ENCODE measurements around the gene METTL21A. TPM values are rescaled to one million over a fixed set of nuclear protein-coding genes. Genes with fewer than 3 reads are reported as not detected.

Gene METTL21A
- polyA plus RNA-seq, 1 donor from 2014 or later, result 40.8 TPM

DNA sequence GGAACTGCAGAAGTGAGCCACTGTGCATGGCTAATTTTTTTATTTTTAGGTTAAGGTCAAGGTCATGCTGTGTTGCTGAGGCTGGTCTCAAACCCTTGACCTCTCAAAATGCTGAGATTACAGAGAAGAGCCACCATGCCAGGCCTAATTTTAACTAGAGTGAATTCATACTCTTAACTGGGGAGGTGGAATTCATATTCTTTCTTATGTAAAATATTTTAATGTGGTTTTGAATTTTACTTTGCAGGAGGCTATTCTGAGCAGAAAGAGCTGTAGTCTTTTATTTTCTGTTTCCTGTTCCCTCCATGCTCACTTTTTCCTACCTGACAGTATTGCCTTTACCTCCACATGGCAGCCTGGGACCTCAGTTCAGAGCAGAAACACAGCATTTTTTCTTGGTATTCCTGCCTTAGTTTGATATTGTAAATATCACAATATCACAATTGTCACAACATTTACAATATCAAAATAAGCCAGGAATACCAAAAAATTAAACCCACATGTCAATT, 49.1 kb upstream of the METTL21A start:
- Histone ChIP-seq H3K9me3 (ENCODE audit: low read length) (no peaks in the 10 kb centered on the region), H3K27me3 (ENCODE audit: insufficient read depth, low read depth, low read length) (no peaks in the 10 kb centered on the region), H3K36me3 (ENCODE audit: insufficient read depth, low read length) (no peaks in the 10 kb centered on the region), H3K27ac (ENCODE audit: low read length) (no peak overlapping the region), H3K4me3 (ENCODE audit: low read length) (no peak overlapping the region), H3K79me2 (replicated peaks; ENCODE audit: insufficient read depth, low read length) (no peaks in the 10 kb centered on the region), H3F3A (ENCODE audit: insufficient read depth, low read length, poor library complexity, severe bottlenecking) (no peaks in the 10 kb centered on the region), H3K9ac (ENCODE audit: low read length) (no peak overlapping the region), H3K9me2 (ENCODE audit: insufficient read depth, low read length) (no peaks in the 10 kb centered on the region), H3K4me2 (ENCODE audit: low read length) (no peak overlapping the region), H2AFZ (ENCODE audit: low read depth, low read length) (no peak overlapping the region), H4K20me1 (ENCODE audit: insufficient read depth) (no peaks in the 10 kb centered on the region)
- TF ChIP-seq POLR2AphosphoS5 (IDR thresholded peaks at IDR 0.05), result no peak
- TF ChIP-seq SMC3 (conservative IDR thresholded peaks at IDR 0.05; ENCODE audit: poor library complexity), result no peak
- no peak for TF ChIP-seq RAD21 (conservative IDR thresholded peaks at IDR 0.05)
- TF ChIP-seq EZH2 (IDR thresholded peaks at IDR 0.05; ENCODE audit: borderline replicate concordance, insufficient read depth, low read length, poor library complexity, severe bottlenecking), result no peak
- no peak for TF ChIP-seq TAF1 (IDR thresholded peaks at IDR 0.05; ENCODE audit: low read depth)
- TF ChIP-seq, protein P1, sequence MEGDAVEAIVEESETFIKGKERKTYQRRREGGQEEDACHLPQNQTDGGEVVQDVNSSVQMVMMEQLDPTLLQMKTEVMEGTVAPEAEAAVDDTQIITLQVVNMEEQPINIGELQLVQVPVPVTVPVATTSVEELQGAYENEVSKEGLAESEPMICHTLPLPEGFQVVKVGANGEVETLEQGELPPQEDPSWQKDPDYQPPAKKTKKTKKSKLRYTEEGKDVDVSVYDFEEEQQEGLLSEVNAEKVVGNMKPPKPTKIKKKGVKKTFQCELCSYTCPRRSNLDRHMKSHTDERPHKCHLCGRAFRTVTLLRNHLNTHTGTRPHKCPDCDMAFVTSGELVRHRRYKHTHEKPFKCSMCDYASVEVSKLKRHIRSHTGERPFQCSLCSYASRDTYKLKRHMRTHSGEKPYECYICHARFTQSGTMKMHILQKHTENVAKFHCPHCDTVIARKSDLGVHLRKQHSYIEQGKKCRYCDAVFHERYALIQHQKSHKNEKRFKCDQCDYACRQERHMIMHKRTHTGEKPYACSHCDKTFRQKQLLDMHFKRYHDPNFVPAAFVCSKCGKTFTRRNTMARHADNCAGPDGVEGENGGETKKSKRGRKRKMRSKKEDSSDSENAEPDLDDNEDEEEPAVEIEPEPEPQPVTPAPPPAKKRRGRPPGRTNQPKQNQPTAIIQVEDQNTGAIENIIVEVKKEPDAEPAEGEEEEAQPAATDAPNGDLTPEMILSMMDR (IDR thresholded peaks at IDR 0.05; ENCODE audit: poor library complexity, severe bottlenecking), result no peak

GRCh38 chr2:207673431-207673830, 48.2 kb upstream of the METTL21A start:
- Histone ChIP-seq H3K27ac (ENCODE audit: low read length) (no peak overlapping the region), H3K9me2 (ENCODE audit: insufficient read depth, low read length) (no peaks in the 10 kb centered on the region), H3K36me3 (ENCODE audit: insufficient read depth, low read length) (no peaks in the 10 kb centered on the region)

DNA sequence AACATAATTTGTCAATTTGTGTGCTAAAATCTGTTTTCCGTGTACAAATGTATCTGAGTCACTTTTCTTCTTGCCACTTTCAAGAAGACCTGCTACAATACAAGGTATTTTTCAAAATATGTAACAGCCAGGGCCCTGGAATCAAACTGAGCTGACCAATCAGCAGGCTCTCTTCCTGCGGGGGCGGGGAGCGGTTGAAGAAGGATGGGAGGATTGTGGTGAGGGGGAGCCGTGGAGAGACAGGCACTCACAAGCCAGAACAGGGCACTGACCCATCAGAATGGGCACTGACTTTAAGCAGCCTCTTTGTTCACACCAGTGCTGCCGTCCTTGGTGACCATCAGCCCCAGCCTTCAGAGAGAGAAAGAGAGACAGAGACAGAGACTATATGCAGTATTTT, 45.7 kb upstream of the METTL21A start:
- no peaks in the 10 kb centered on the region for H4K20me1 ChIP-seq (ENCODE audit: insufficient read depth)
- H3K79me2 ChIP-seq (replicated peaks; ENCODE audit: insufficient read depth, low read length), result no peaks in the 10 kb centered on the region
- no peak overlapping the region for H2AFZ ChIP-seq (ENCODE audit: low read depth, low read length)
- no peaks in the 10 kb centered on the region for H3F3A ChIP-seq (ENCODE audit: insufficient read depth, low read length, poor library complexity, severe bottlenecking)
- H3K9me3 ChIP-seq (ENCODE audit: low read length), result no peaks in the 10 kb centered on the region
- H3K27me3 ChIP-seq (ENCODE audit: insufficient read depth, low read depth, low read length), result no peaks in the 10 kb centered on the region
- H3K9me2 ChIP-seq (ENCODE audit: insufficient read depth, low read length), result no peaks in the 10 kb centered on the region
- H3K36me3 ChIP-seq (ENCODE audit: insufficient read depth, low read length), result no peaks in the 10 kb centered on the region
- TF ChIP-seq TAF1 (IDR thresholded peaks at IDR 0.05; ENCODE audit: low read depth) (no peak), RAD21 (conservative IDR thresholded peaks at IDR 0.05) (no peak), EP300 (conservative IDR thresholded peaks at IDR 0.05; ENCODE audit: poor library complexity, severe bottlenecking) (no peak), MXI1 (conservative IDR thresholded peaks at IDR 0.05; ENCODE audit: poor library complexity, severe bottlenecking) (no peak), EZH2 (IDR thresholded peaks at IDR 0.05; ENCODE audit: borderline replicate concordance, insufficient read depth, low read length, poor library complexity, severe bottlenecking) (no peak), SMC3 (conservative IDR thresholded peaks at IDR 0.05; ENCODE audit: poor library complexity) (no peak), POLR2AphosphoS5 (IDR thresholded peaks at IDR 0.05) (no peak), REST (IDR thresholded peaks at IDR 0.05; ENCODE audit: borderline replicate concordance) (no peak)
- TF ChIP-seq, protein P1 (IDR thresholded peaks at IDR 0.05; ENCODE audit: poor library complexity, severe bottlenecking), result no peak
- H3K27ac ChIP-seq (ENCODE audit: low read length), result no peak overlapping the region
- H3K4me2 ChIP-seq (ENCODE audit: low read length), result no peak overlapping the region
- H3K9ac ChIP-seq (ENCODE audit: low read length), result no peak overlapping the region
- no peak overlapping the region for H3K4me3 ChIP-seq (ENCODE audit: low read length)

More at GRCh38 chr2:207673431-207673830, 48.2 kb upstream of the METTL21A start:
- no peaks in the 10 kb centered on the region for H3F3A ChIP-seq (ENCODE audit: insufficient read depth, low read length, poor library complexity, severe bottlenecking)
- no peaks in the 10 kb centered on the region for H3K79me2 ChIP-seq (replicated peaks; ENCODE audit: insufficient read depth, low read length)
- H3K4me3 ChIP-seq (ENCODE audit: low read length), result no peak overlapping the region
- H3K9ac ChIP-seq (ENCODE audit: low read length), result no peak overlapping the region
- H3K27me3 ChIP-seq (ENCODE audit: insufficient read depth, low read depth, low read length), result no peaks in the 10 kb centered on the region
- H2AFZ ChIP-seq (ENCODE audit: low read depth, low read length), result no peak overlapping the region
- H4K20me1 ChIP-seq (ENCODE audit: insufficient read depth), result no peaks in the 10 kb centered on the region
- no peak overlapping the region for H3K4me2 ChIP-seq (ENCODE audit: low read length)
- TF ChIP-seq, protein P1 (IDR thresholded peaks at IDR 0.05; ENCODE audit: poor library complexity, severe bottlenecking), result no peak
- TF ChIP-seq EP300 (conservative IDR thresholded peaks at IDR 0.05; ENCODE audit: poor library complexity, severe bottlenecking), result no peak
- no peak for TF ChIP-seq POLR2AphosphoS5 (IDR thresholded peaks at IDR 0.05)
- H3K9me3 ChIP-seq (ENCODE audit: low read length), result no peaks in the 10 kb centered on the region

Data from neural cell (in vitro differentiated cells).